K562 (cell line): ENCODE measurements around the gene NUP153. TPM values are rescaled to one million over a fixed set of nuclear protein-coding genes. Genes with fewer than 3 reads are reported as not detected.

Source experiments
- ATAC-seq: fragments of 200-7000 bp; cut with Tn5 transposase; 3 replicates; pipeline ENCODE4 v1.9.1; 2020; ENCODE audit warnings: moderate library complexity
- BruUV-seq: library from RNA; stranded (reverse); fragments of 400-500 nt; replicated peaks from 2 replicates; lab custom pipeline; 2021; lab: Mats Ljungman, UMichigan
- CTCF ChIA-PET: fragments of 300-600 bp; formaldehyde crosslinking; extraction: SDS; loops from one replicate; lab custom pipeline; 2021; ENCODE audit warnings: low intra/inter-chr PET ratio; lab: Yijun Ruan, JAX
- POLR2A ChIA-PET: fragments of 300-600, 350-650 bp; sonication (Branson Sonifier 250); formaldehyde crosslinking; extraction: SDS; loops from one replicate; lab custom pipeline; 2021; ENCODE audit warnings: antibody characterized with exemption, inconsistent platforms; lab: Yijun Ruan, JAX
- DNase-seq, 4 experiments: peaks; one replicate each; pipeline versions ENCODE4 v3.0.0 to v3.0.0-alpha.2; 2011 to 2018; ENCODE audit warnings: low spot score in 3 of 4, mixed read lengths in 3 of 4; ENCODE audit errors: extremely low read depth in 1 of 4
- FAIRE-seq: peaks from 2 replicates; lab custom pipeline; 2011; peaks lifted over from hg19 to GRCh38; lab: Jason Lieb, UNC
- H2AFZ ChIP-seq: 2 replicates; pipeline ENCODE4 v1.6.0; 2011; ENCODE audit warnings: low read depth, low read length, control low read depth, inconsistent platforms
- H3K27ac ChIP-seq: fragments of 200-600 bp; 3 replicates; pipeline ENCODE4 v1.8.0; 2011; ENCODE audit warnings: low read depth, mild to moderate bottlenecking, control low read depth, inconsistent platforms, low read length, moderate library complexity, mixed read lengths; ENCODE audit errors: extremely low read depth
- H3K27me3 ChIP-seq, 2 experiments: fragments of 300-600 bp in 1 of 2; 2 replicates in 1 of 2; 3 replicates in 1 of 2; pipeline versions ENCODE4 v1.6.0 to v1.8.0; 2011; ENCODE audit warnings: inconsistent platforms in 2 of 2, low read length in 2 of 2, mild to moderate bottlenecking in 1 of 2, mixed read lengths in 1 of 2, moderate library complexity in 1 of 2; ENCODE audit not compliant: control insufficient read depth in 2 of 2, insufficient read depth in 2 of 2
- H3K36me3 ChIP-seq: fragments of 300-600 bp; 3 replicates; pipeline ENCODE4 v1.8.0; 2011; ENCODE audit warnings: mild to moderate bottlenecking, low read length, inconsistent platforms; ENCODE audit not compliant: control insufficient read depth, insufficient read depth
- H3K4me1 ChIP-seq, 2 experiments: fragments of 200-600 bp in 1 of 2; replicated peaks in 1 of 2; 2 replicates in 1 of 2; 3 replicates in 1 of 2; pipeline versions ENCODE4 v1.5.1 to v1.8.0; 2011; ENCODE audit warnings: inconsistent platforms in 2 of 2, low read length in 2 of 2, mild to moderate bottlenecking in 1 of 2, mixed read lengths in 1 of 2, moderate library complexity in 1 of 2; ENCODE audit not compliant: control insufficient read depth in 2 of 2, insufficient read depth in 2 of 2
- H3K4me2 ChIP-seq: 2 replicates; pipeline ENCODE4 v1.6.1; 2011; ENCODE audit warnings: low read length, control low read depth, inconsistent platforms, mixed read lengths; ENCODE audit not compliant: insufficient read depth
- H3K4me3 ChIP-seq: fragments of 200-600 bp; sonication (generic), shearing (Covaris generic); 2 replicates; pipeline ENCODE4 v1.5.1; 2016; ENCODE audit warnings: control low read depth, inconsistent platforms
- H3K79me2 ChIP-seq: fragments of 200-600 bp; 3 replicates; pipeline ENCODE4 v1.8.0; 2011; ENCODE audit warnings: low read length, inconsistent platforms; ENCODE audit not compliant: control insufficient read depth, insufficient read depth
- H3K9ac ChIP-seq, 2 experiments: 2 replicates each; pipeline versions ENCODE4 v1.6.0 to v1.6.1; 2011; ENCODE audit warnings: low read depth in 2 of 2, low read length in 2 of 2, control low read depth in 1 of 2, inconsistent platforms in 1 of 2, mild to moderate bottlenecking in 1 of 2, mixed read lengths in 1 of 2; ENCODE audit not compliant: insufficient read depth in 1 of 2
- H3K9me1 ChIP-seq: one replicate; pipeline ENCODE4 v1.6.0; 2011; ENCODE audit warnings: inconsistent platforms, mild to moderate bottlenecking, low read length, moderate library complexity; ENCODE audit not compliant: control insufficient read depth, insufficient read depth
- H3K9me3 ChIP-seq: replicated peaks from 2 replicates; pipeline ENCODE4 v1.5.1; 2011; ENCODE audit warnings: low read depth, low read length, inconsistent platforms; ENCODE audit not compliant: control insufficient read depth, insufficient read depth
- H4K20me1 ChIP-seq: replicated peaks from 2 replicates; pipeline ENCODE4 v1.6.1; 2011; ENCODE audit warnings: low read length, inconsistent platforms, mixed read lengths; ENCODE audit not compliant: control insufficient read depth, insufficient read depth
- CCNT2 ChIP-seq: IDR thresholded peaks from 2 replicates; pipeline ENCODE4 v1.6.1; 2011; ENCODE audit warnings: borderline replicate concordance, low read depth, mild to moderate bottlenecking, moderate library complexity, mixed read lengths, low read length; ENCODE audit not compliant: insufficient read length; ENCODE audit errors: extremely low read depth
- EZH2 ChIP-seq: IDR thresholded peaks from 2 replicates; pipeline ENCODE4 v1.6.1; 2012; ENCODE audit warnings: low read depth, mild to moderate bottlenecking, inconsistent platforms, low read length, borderline replicate concordance
- GATA2 ChIP-seq: sonication (generic); formaldehyde crosslinking; IDR thresholded peaks from 2 replicates; pipeline ENCODE4 v1.4.0; 2020; ENCODE audit warnings: mild to moderate bottlenecking, missing genetic modification reagents
- LEF1 ChIP-seq: fragments of 450-650 bp; IDR thresholded peaks from 2 replicates; pipeline ENCODE4 v1.6.1; 2016; ENCODE audit warnings: mild to moderate bottlenecking
- MED1 ChIP-seq: sonication (generic); formaldehyde crosslinking; IDR thresholded peaks from 2 replicates; pipeline ENCODE4 v1.8.1; 2023; ENCODE audit warnings: missing genetic modification reagents, borderline replicate concordance
- NRF1 ChIP-seq, 2 experiments: fragments of 450-650 bp; IDR thresholded peaks in 1 of 2; conservative IDR thresholded peaks in 1 of 2; 2 replicates each; pipeline ENCODE4 v1.6.1; 2014; ENCODE audit warnings: mild to moderate bottlenecking in 2 of 2
- PURB ChIP-seq: sonication (generic); formaldehyde crosslinking; IDR thresholded peaks from 2 replicates; pipeline ENCODE4 v1.9.0; 2021; ENCODE audit warnings: low read depth, mild to moderate bottlenecking, missing genetic modification reagents
- SPI1 ChIP-seq: IDR thresholded peaks from 2 replicates; pipeline ENCODE4 v1.6.1; 2011; ENCODE audit warnings: low read depth, low read length, control low read depth, borderline replicate concordance
- ZBTB8A ChIP-seq: fragments of 450-650 bp; IDR thresholded peaks from 2 replicates; pipeline ENCODE4 v1.6.1; 2018; ENCODE audit warnings: mild to moderate bottlenecking, moderate library complexity; ENCODE audit not compliant: partially characterized antibody
- ZFP30 ChIP-seq: fragments of 250-450 bp; sonication (Bioruptor Pico); IDR thresholded peaks from 2 replicates; pipeline ENCODE4 v1.8.0; 2022; ENCODE audit warnings: moderate library complexity, mild to moderate bottlenecking, inconsistent platforms, borderline replicate concordance
- ZNF24 ChIP-seq: fragments of 450-650 bp; IDR thresholded peaks from 2 replicates; pipeline ENCODE4 v1.6.1; 2016
- ZSCAN32 ChIP-seq: fragments of 450-650 bp; formaldehyde crosslinking; IDR thresholded peaks from 2 replicates; pipeline ENCODE4 v1.4.0; 2020; ENCODE audit warnings: mild to moderate bottlenecking, moderate library complexity
- WGBS: fragments of 100-300 bp; shearing (Covaris generic); methylation state at CpG from one replicate; pipeline ENCODE4 v1.1.6; 2016; ENCODE audit warnings: low coverage, mixed read lengths; ENCODE audit not compliant: insufficient coverage; ENCODE audit errors: missing lambda C conversion rate; 5-methylcytosine and 5-hydroxymethylcytosine counted together
- in situ Hi-C: fragments of 300-500 bp; cut with MboI; formaldehyde crosslinking; loops from 4 replicates; pipeline ENCODE4 v1.15.0; 2018; ENCODE audit warnings: inconsistent platforms, mixed read lengths
- intact Hi-C: fragments of 100-400 bp; cut with micrococcal nuclease; formaldehyde crosslinking; loops from 2 replicates; pipeline ENCODE4 v1.14.2; 2022
- polyA plus RNA-seq, 8 experiments: library from polyadenylated mRNA; depleted of rRNA in 4 of 8; stranded (reverse) in 5 of 8; unstranded in 3 of 8; fragments of >200 nt; fragmentation: Nextera tagmentation in 2 of 8; fragmentation: Illumina TruSeq in 1 of 8; extraction: Ambion mirVana in 2 of 8; extraction: Trizol in 1 of 8; gene quantifications; 2 replicates each; pipeline versions ENCODE4 v1.2.1 to v1.2.3, GENCODE V29; 2011 to 2014; ENCODE audit warnings: inconsistent platforms in 1 of 8, missing spikeins in 1 of 8
- total RNA-seq, 7 experiments: library from RNA; depleted of rRNA in 6 of 7; stranded (reverse); fragments of >200 nt in 6 of 7; fragmentation: Illumina TruSeq in 2 of 7; extraction: Trizol in 2 of 7; gene quantifications; 2 replicates each; pipeline versions ENCODE4 v1.2.1 to v1.2.3, GENCODE V29; 2011 to 2021; ENCODE audit warnings: low replicate concordance in 1 of 7

The NUP153 gene
- total and polyA plus RNA-seq, 9 of the 15 experiments (the other 6 are each of a cell fraction or from before 2014, with no cell fraction given), result 21.9 to 110 (median 84.8) TPM

DNA sequence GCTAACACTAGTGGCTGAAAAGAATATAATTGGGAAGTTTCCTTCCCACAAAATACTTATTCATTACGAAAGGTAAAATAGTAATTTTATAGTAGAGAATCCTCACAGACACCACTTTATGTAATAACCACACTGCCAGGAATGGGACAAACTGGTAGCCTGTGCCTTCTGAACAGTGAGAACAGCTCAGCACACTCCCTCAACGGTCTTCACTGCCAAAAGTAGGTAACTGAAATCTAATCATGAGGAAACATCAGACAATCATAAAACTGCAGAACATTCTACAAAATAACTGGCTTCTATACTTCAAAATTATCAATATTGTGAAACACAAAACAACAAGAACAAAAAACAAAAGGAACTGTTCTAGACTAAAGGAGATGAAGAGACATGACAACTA is 44.1 kb downstream of the NUP153 start (continued):
- TF ChIP-seq EZH2, result no peak
- TF ChIP-seq MED1 (CRISPR knock-in tag), result no peak
- TF ChIP-seq ZBTB8A, result no peak
- TF ChIP-seq LEF1, result no peak
- TF ChIP-seq ZFP30 (CRISPR knock-in tag), result no peak
- no peak for TF ChIP-seq PURB
- no peak for TF ChIP-seq ZNF24
- no peak for TF ChIP-seq ZSCAN32 (CRISPR knock-in tag)
- no peak for TF ChIP-seq CCNT2
- TF ChIP-seq, all 486 proteins: peak for 0

DNA sequence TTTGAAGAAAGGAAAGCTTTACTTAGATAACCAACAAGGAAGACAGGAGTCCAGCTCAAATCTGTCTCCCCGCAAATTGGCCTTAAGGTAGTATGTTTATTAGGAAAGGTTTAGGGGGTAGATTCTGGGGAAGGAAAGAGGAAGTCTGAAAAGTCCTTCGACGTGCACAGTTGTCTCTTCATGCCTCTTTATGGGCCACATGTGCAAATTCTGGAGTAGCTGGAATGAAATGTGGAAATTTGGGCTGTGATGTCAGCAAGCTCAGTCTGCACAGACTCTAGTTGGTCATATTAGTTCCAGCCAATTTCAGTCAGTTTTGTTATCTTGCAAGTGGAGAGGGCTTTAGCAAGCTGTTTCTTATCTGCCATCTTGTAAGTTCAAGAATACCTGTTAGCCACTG is 50.1 kb downstream of the NUP153 start:
- no peaks in the 10 kb centered on the region for H3K4me1 ChIP-seq
- H3K4me2 ChIP-seq, result no peak overlapping the region
- ATAC-seq, result no peak; the same call in 2 of the 3 replicates
- no peak for DNase-seq
- no peaks in the 10 kb centered on the region for H3K9me1 ChIP-seq
- H4K20me1 ChIP-seq, result no peaks in the 10 kb centered on the region; the same call in 1 of the 2 replicates
- no TSS peak for BruUV-seq
- POLR2A ChIA-PET, result interaction anchor here (0.8 to 1.4 kb wide), 5 partner anchors 11 to 36 kb away, joined by 3 to 8 read pairs (median 3); no protein-coding TSS in a partner anchor
- no peak overlapping the region for H3K27ac ChIP-seq
- CTCF ChIA-PET, result no interaction called here
- H3K79me2 ChIP-seq, result peaks cover 71% of the 10 kb centered on the region
- no peak for FAIRE-seq
- no peaks in the 10 kb centered on the region for H3K27me3 ChIP-seq
- H3K36me3 ChIP-seq, result peaks cover 93% of the 10 kb centered on the region
- H3K9ac ChIP-seq, result no peak overlapping the region
- in situ Hi-C loops, result no loop called here
- H3K9me3 ChIP-seq, result no peaks in the 10 kb centered on the region
- TF ChIP-seq SPI1, result peak; percentile 72
- no peak for TF ChIP-seq NRF1 (conservative IDR thresholded peaks at IDR 0.05 in 1 of 2, IDR thresholded peaks at IDR 0.05 in 1 of 2)
- 0 out of 2 replicates have a peak, but pooled peaks have one; percentile 26 for TF ChIP-seq GATA2 (CRISPR knock-in tag)
- no peak overlapping the region for H2AFZ ChIP-seq
- intact Hi-C loops, result no loop called here
- no peak overlapping the region for H3K4me3 ChIP-seq
- WGBS, result 72% methylated on average over 2 of the region's 3 CpGs
